ENCODE results near the gene C13orf42.

- TF ChIP-seq CTCF (IDR thresholded peaks at IDR 0.05) (no peak), POLR2A (IDR thresholded peaks at IDR 0.05) (no peak), EP300 (IDR thresholded peaks at IDR 0.05) (no peak), POLR2AphosphoS5 (IDR thresholded peaks at IDR 0.05) (no peak)
Observed at GRCh38 chr13:51154029-51154555, 43.0 kb upstream of the C13orf42 start.
